ENCODE data around the gene PLPP2. TPM values are rescaled to one million over a fixed set of nuclear protein-coding genes. Genes with fewer than 3 reads are reported as not detected.

PLPP2 gene
- total and polyA plus RNA-seq, 9 of the 15 experiments (the other 6 are each of a cell fraction or from before 2014, with no cell fraction given) = 0.51 to 4.4 (median 2.2) TPM; not detected in 1

DNA sequence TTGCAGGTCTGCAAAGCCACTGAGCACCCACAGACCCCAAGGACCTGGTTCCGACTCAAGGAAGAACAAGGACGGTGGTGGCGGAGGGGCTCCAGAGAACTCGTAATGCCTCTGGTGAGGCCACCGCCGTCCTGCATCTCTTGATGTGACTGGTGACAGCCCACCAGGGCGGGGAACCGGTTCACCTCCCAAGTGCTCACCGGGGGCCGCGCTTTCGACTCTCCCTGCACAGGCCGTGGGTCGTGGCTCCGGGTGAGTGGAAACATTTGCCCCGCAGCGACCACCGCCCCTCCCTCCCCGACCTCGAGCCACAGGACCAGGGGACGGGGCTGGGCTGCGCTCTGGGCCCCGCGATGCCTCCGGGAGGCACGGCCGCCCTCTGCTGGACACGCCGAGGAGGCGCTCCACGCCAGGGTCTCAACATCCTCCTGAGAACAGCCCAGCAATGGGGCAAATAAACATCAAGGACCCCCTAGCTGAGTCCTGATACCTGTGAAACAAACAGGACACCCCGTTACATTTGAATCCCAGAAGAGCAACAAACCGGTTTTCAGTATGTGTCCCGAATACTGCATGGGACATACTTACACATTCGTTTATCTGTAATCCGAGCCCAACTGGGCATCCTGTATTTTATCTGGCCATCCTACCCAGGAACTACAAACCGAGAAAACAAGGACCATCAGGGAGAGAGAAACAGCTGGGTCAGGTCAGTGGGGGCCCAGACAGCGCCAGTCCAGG lies 3.9 kb upstream of the PLPP2 start (continued):
- TF ChIP-seq, protein P1, sequence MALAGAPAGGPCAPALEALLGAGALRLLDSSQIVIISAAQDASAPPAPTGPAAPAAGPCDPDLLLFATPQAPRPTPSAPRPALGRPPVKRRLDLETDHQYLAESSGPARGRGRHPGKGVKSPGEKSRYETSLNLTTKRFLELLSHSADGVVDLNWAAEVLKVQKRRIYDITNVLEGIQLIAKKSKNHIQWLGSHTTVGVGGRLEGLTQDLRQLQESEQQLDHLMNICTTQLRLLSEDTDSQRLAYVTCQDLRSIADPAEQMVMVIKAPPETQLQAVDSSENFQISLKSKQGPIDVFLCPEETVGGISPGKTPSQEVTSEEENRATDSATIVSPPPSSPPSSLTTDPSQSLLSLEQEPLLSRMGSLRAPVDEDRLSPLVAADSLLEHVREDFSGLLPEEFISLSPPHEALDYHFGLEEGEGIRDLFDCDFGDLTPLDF (CRISPR knock-in tag; IDR thresholded peaks at IDR 0.05) = no peak
- TF ChIP-seq CTCF (IDR thresholded peaks at IDR 0.05 in 2 of 3, conservative IDR thresholded peaks at IDR 0.05 in 1 of 3; ENCODE audit: insufficient read depth in 2 of 3, low read depth in 1 of 3, low read length in 3 of 3) (peak; percentile 73 to 87 (median 86)), PTTG1 (tag; IDR thresholded peaks at IDR 0.05; ENCODE audit: low read depth) (no peak), ZBTB8A (IDR thresholded peaks at IDR 0.05; ENCODE audit: partially characterized antibody) (no peak), CTBP1 (IDR thresholded peaks at IDR 0.05; ENCODE audit: borderline replicate concordance) (no peak), KDM2B (CRISPR knock-in tag; IDR thresholded peaks at IDR 0.05) (no peak), SAP30 (IDR thresholded peaks at IDR 0.05; ENCODE audit: borderline replicate concordance, insufficient read depth, low read depth, low read length, poor library complexity, severe bottlenecking) (no peak), GTF2A2 (tag; IDR thresholded peaks at IDR 0.05) (no peak), SMC3 (conservative IDR thresholded peaks at IDR 0.05; ENCODE audit: insufficient read depth, low read depth, low read length) (peak; percentile 73), HDGF (IDR thresholded peaks at IDR 0.05) (no peak), SUPT5H (IDR thresholded peaks at IDR 0.05) (no peak), ZFP36 (IDR thresholded peaks at IDR 0.05; ENCODE audit: low read depth, low read length, partially characterized antibody) (no peak), RAD21 (CRISPR knock-in tag; conservative IDR thresholded peaks at IDR 0.05 in 1 of 2, IDR thresholded peaks at IDR 0.05 in 1 of 2) (peak; percentile 27 to 66; a peak in 3 of 4 replicates), HMGN3 (IDR thresholded peaks at IDR 0.05; ENCODE audit: borderline replicate concordance, extremely low read depth, insufficient read length, low read depth, low read length) (peak; percentile 39), SIN3A (IDR thresholded peaks at IDR 0.05; ENCODE audit: borderline replicate concordance in 2 of 2, control insufficient read depth in 1 of 2, low read depth in 2 of 2, low read length in 2 of 2) (no peak), GATA2 (CRISPR knock-in tag; IDR thresholded peaks at IDR 0.05) (no peak), HDAC1 (IDR thresholded peaks at IDR 0.05) (no peak), HNRNPK (IDR thresholded peaks at IDR 0.05; ENCODE audit: low read depth, low read length, poor library complexity, severe bottlenecking) (no peak), HSF4 (CRISPR knock-in tag; IDR thresholded peaks at IDR 0.05; ENCODE audit: borderline replicate concordance) (no peak), POLR2A (conservative IDR thresholded peaks at IDR 0.05) (no peak), U2AF1 (optimal IDR thresholded peaks at IDR 0.05; ENCODE audit: low read depth, low read length) (no peak), ARNT (IDR thresholded peaks at IDR 0.05) (no peak), MEF2A (IDR thresholded peaks at IDR 0.05; ENCODE audit: control insufficient read depth, low read depth, low read length) (no peak), MECOM (CRISPR knock-in tag; IDR thresholded peaks at IDR 0.05) (no peak), FIP1L1 (IDR thresholded peaks at IDR 0.05; ENCODE audit: low read depth, low read length, poor library complexity, severe bottlenecking) (peak; percentile 52), ZNF212 (CRISPR knock-in tag; IDR thresholded peaks at IDR 0.05) (no peak), BRD4 (IDR thresholded peaks at IDR 0.05) (no peak)

Data from K562 (cell line).